SK-N-SH (cell line): ENCODE results near the gene STK32C. TPM values are rescaled to one million over a fixed set of nuclear protein-coding genes. Genes with fewer than 3 reads are reported as not detected.
A peak's percentile ranks its signal among the peaks of the same experiment; 100 is the strongest.

Experiments
- CTCF ChIA-PET: fragments of 300-600, 350-600 bp; formaldehyde crosslinking; extraction: SDS; loops from one replicate; lab custom pipeline; 2021; lab: Yijun Ruan, JAX
- POLR2A ChIA-PET: fragments of 350-600 bp; sonication (Branson Sonifier 250); formaldehyde crosslinking; extraction: SDS; loops from one replicate; lab custom pipeline; 2020; ENCODE audit warnings: antibody characterized with exemption, inconsistent platforms; lab: Yijun Ruan, JAX
- DNase-seq: peaks from one replicate; pipeline ENCODE4 v3.0.0; 2012
- H2AFZ ChIP-seq: fragments of 200-600 bp; sonication (generic); 2 replicates; pipeline ENCODE4 v1.8.1; 2016; ENCODE audit warnings: antibody characterized with exemption, mild to moderate bottlenecking, low read depth
- H3F3A ChIP-seq: fragments of 200-600 bp; sonication (generic); replicated peaks from 2 replicates; pipeline ENCODE3; 2016; ENCODE audit warnings: antibody characterized with exemption, mild to moderate bottlenecking; ENCODE audit not compliant: insufficient read depth
- H3K27ac ChIP-seq, 2 experiments: fragments of 200-500 bp in 1 of 2; fragments of 200-600 bp in 1 of 2; sonication (Bioruptor generic) in 1 of 2; sonication (generic), shearing (Covaris generic) in 1 of 2; 2 replicates each; pipeline versions ENCODE4 v1.5.1 to v1.6.1; 2014 to 2016; ENCODE audit warnings: low read depth in 2 of 2, inconsistent platforms in 1 of 2, low read length in 1 of 2, mild to moderate bottlenecking in 1 of 2, mixed read lengths in 1 of 2
- H3K27me3 ChIP-seq: fragments of 200-600 bp; sonication (generic), shearing (Covaris generic); 2 replicates; pipeline ENCODE4 v1.6.1; 2016; ENCODE audit warnings: mixed run types; ENCODE audit not compliant: insufficient read depth
- H3K36me3 ChIP-seq, 2 experiments: fragments of 200-500 bp in 1 of 2; fragments of 200-600 bp in 1 of 2; sonication (Bioruptor generic) in 1 of 2; sonication (generic) in 1 of 2; replicated peaks in 1 of 2; 2 replicates each; pipeline versions ENCODE3 to v1.5.1; 2014 to 2016; ENCODE audit warnings: low read length in 1 of 2, mild to moderate bottlenecking in 1 of 2; ENCODE audit not compliant: insufficient read depth in 2 of 2, control insufficient read depth in 1 of 2
- H3K4me1 ChIP-seq, 2 experiments: fragments of 200-500 bp in 1 of 2; fragments of 200-600 bp in 1 of 2; sonication (Bioruptor generic) in 1 of 2; sonication (generic), shearing (Covaris generic) in 1 of 2; 2 replicates each; pipeline versions ENCODE4 v1.5.1 to v1.6.1; 2014 to 2016; ENCODE audit warnings: low read depth in 1 of 2, low read length in 1 of 2, mixed run types in 1 of 2; ENCODE audit not compliant: insufficient read depth in 2 of 2, control insufficient read depth in 1 of 2
- H3K4me2 ChIP-seq: fragments of 200-600 bp; sonication (generic), shearing (Covaris generic); 2 replicates; pipeline ENCODE4 v1.6.1; 2017; ENCODE audit warnings: mixed run types
- H3K4me3 ChIP-seq, 2 experiments: fragments of 200-500 bp in 1 of 2; fragments of 200-600 bp in 1 of 2; sonication (Bioruptor generic) in 1 of 2; sonication (generic), shearing (Covaris generic) in 1 of 2; 2 replicates each; pipeline versions ENCODE4 v1.5.1 to v1.8.1; 2014 to 2016; ENCODE audit warnings: low read depth in 2 of 2, inconsistent platforms in 1 of 2, low read length in 1 of 2, mild to moderate bottlenecking in 1 of 2, mixed read lengths in 1 of 2, moderate library complexity in 1 of 2
- H3K79me2 ChIP-seq: fragments of 200-600 bp; sonication (generic); 2 replicates; pipeline ENCODE4 v1.8.1; 2017; ENCODE audit warnings: mild to moderate bottlenecking; ENCODE audit not compliant: insufficient read depth
- H3K9ac ChIP-seq: fragments of 200-600 bp; sonication (generic); 2 replicates; pipeline ENCODE4 v1.6.1; 2017; ENCODE audit warnings: mixed run types
- H3K9me2 ChIP-seq: fragments of 200-600 bp; sonication (generic); 2 replicates; pipeline ENCODE4 v1.6.1; 2017; ENCODE audit warnings: mixed run types
- H3K9me3 ChIP-seq: fragments of 200-600 bp; sonication (generic); 2 replicates; pipeline ENCODE4 v1.6.1; 2017; ENCODE audit warnings: mixed run types, mild to moderate bottlenecking, moderate library complexity
- H4K20me1 ChIP-seq: fragments of 200-600 bp; sonication (generic); 2 replicates; pipeline ENCODE4 v1.6.1; 2017; ENCODE audit warnings: mild to moderate bottlenecking, mixed run types; ENCODE audit not compliant: insufficient read depth
- CHD2 ChIP-seq: fragments of 150-350 bp; IDR thresholded peaks from 2 replicates; pipeline ENCODE4 v1.6.1; 2018; ENCODE audit warnings: low read length; ENCODE audit not compliant: partially characterized antibody
- EZH2phosphoT487 ChIP-seq: fragments of 200-600 bp; sonication (generic); IDR thresholded peaks from 2 replicates; pipeline ENCODE4 v1.6.1; 2017; ENCODE audit warnings: low read depth, mixed run types, mild to moderate bottlenecking, antibody characterized with exemption, moderate library complexity, borderline replicate concordance
- FOXM1 ChIP-seq: IDR thresholded peaks from 2 replicates; pipeline ENCODE4 v1.4.0; 2012; ENCODE audit warnings: low read depth, mild to moderate bottlenecking
- GABPA ChIP-seq: IDR thresholded peaks from 2 replicates; pipeline ENCODE4 v1.4.0; 2012; ENCODE audit warnings: low read depth, mild to moderate bottlenecking
- RFX5 ChIP-seq: IDR thresholded peaks from 2 replicates; pipeline ENCODE4 v1.6.1; 2012; ENCODE audit warnings: mild to moderate bottlenecking, improper control_type of control experiment, low read length
- SMC3 ChIP-seq: IDR thresholded peaks from 2 replicates; pipeline ENCODE4 v1.6.1; 2012; ENCODE audit warnings: low read depth, low read length, improper control_type of control experiment
- TAF1 ChIP-seq: IDR thresholded peaks from 2 replicates; pipeline ENCODE4 v1.6.1; 2012; ENCODE audit warnings: low read depth, mild to moderate bottlenecking, low read length, moderate library complexity, borderline replicate concordance
- TCF12 ChIP-seq: IDR thresholded peaks from 2 replicates; pipeline ENCODE4 v1.4.0; 2012
- TEAD4 ChIP-seq: IDR thresholded peaks from 2 replicates; pipeline ENCODE4 v1.4.0; 2012; ENCODE audit warnings: mild to moderate bottlenecking, borderline replicate concordance; ENCODE audit not compliant: insufficient read depth
- USF2 ChIP-seq: fragments of 150-350 bp; IDR thresholded peaks from 2 replicates; pipeline ENCODE4 v1.6.1; 2017; ENCODE audit warnings: antibody characterized with exemption, low read length, low read depth, borderline replicate concordance
- YY1 ChIP-seq: IDR thresholded peaks from 2 replicates; pipeline ENCODE4 v1.4.0; 2012; ENCODE audit warnings: low read depth, mild to moderate bottlenecking
- WGBS: methylation state at CpG from one replicate; pipeline ENCODE4 v1.1.6; 2017; ENCODE audit warnings: low lambda C conversion rate; 5-methylcytosine and 5-hydroxymethylcytosine counted together
- polyA plus RNA-seq, 3 experiments: library from polyadenylated mRNA; depleted of rRNA; stranded (reverse); fragments of >200 nt; gene quantifications; 2 replicates each; pipeline ENCODE4 v1.2.3, GENCODE V29; 2012

STK32C gene
- polyA plus RNA-seq, 1 of the 3 experiments (the other 2 are of a cell fraction): 27.8 TPM

DNA sequence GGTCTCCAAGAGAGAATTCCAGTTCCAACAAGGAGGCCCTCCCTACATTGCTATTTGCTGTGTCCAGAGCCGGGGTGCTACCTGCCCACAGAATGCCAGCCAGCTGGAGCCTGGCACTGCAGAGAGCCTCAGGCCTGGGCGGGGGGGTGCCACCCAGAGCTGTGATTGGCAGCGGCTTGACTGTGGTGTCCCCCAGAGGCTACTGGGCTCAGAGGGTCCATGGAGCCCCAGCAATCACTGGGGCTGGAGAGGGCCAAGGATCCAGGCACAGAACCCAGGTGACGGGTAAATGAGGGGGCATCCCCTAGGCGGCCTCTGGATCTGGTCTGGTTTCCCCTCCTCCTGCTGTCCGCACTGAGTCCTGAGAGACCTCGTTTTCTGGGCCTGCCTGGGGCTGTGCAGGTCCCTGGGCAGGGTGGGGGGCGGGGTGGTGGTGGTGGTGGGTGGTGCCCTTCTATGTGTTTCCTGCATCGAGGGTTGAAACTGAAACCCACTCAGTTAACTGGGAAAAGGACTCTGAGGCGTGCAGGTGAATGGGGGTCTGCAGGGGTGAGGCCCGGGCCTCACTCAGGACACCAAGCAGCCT lies 108.4 kb downstream of the STK32C start:
- no peak overlapping the region for H3K4me2 ChIP-seq
- no peak overlapping the region; a peak in 1 of 4 replicates for H3K27ac ChIP-seq
- peak; percentile 42 for DNase-seq
- H3K9me2 ChIP-seq: no peaks in the 10 kb centered on the region
- H3F3A ChIP-seq: no peaks in the 10 kb centered on the region
- no peaks in the 10 kb centered on the region for H3K4me1 ChIP-seq
- TF ChIP-seq SMC3 (no peak), TCF12 (no peak), GABPA (no peak), RFX5 (no peak), TAF1 (no peak), EZH2phosphoT487 (no peak), USF2 (no peak), FOXM1 (no peak), CHD2 (no peak)
- no peak overlapping the region for H3K4me3 ChIP-seq
- POLR2A ChIA-PET: no interaction called here
- H3K9me3 ChIP-seq: no peaks in the 10 kb centered on the region
- no peak overlapping the region for H2AFZ ChIP-seq
- WGBS: 100% methylated on average over 5 of the region's 11 CpGs
- H4K20me1 ChIP-seq: no peaks in the 10 kb centered on the region
- CTCF ChIA-PET: interaction anchor here (1.0 kb wide), 1 partner anchor 34 kb away, joined by 3 read pairs; no protein-coding TSS in a partner anchor
- H3K27me3 ChIP-seq: no peaks in the 10 kb centered on the region
- no peaks in the 10 kb centered on the region for H3K79me2 ChIP-seq
- H3K36me3 ChIP-seq: peaks cover 0 to 29% of the 10 kb centered on the region in 2 experiments
- no peak overlapping the region for H3K9ac ChIP-seq

DNA sequence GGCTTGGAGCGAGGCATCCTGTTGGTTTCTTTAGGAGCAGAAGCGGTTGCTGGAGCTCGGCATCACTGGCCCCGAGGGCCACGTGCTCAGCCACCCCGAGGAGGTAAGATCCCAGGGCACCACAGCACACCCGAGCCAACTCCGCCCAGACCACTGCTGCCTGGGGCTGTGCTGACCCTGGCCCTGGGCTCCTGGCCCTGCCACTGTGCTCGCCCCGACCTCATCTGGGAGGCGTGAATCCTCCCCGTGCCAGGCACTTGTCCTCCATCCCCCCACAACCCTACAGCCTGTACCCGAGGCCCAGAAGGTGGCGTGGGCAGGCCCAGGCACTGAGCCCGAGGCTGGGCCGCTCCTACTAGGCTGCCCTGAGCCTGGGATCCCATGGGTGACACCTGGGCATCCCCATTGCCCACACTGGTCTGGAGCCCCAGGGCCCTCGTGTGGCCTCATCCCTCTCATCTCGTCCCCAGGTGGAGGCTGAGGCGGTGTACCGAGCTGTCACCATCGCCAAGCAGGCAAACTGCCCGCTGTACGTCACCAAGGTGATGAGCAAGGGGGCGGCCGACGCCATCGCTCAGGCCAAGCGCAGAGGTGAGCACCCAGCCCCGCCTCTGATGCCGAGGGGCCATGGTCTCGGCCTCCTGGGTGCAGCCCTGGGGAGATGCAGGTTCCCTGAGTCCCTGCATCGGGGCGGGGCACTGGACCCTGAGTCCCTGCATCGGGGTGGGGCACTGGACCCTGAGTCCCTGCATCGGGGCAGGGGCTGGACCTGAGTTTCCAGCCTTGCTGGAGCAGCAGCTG lies 109.2 kb downstream of the STK32C start:
- CTCF ChIA-PET: interaction anchor here (1.0 kb wide), 1 partner anchor 35 kb away, joined by 3 read pairs; no protein-coding TSS in a partner anchor

More for the DNA sequence above, 109.2 kb downstream of the STK32C start:
- Histone ChIP-seq H4K20me1 (0 out of 2 replicates have a peak, but pooled peaks cover 7% of the 10 kb centered on the region), H3K27ac (no peak overlapping the region), H3K9me2 (no peaks in the 10 kb centered on the region), H3K36me3 (peaks cover 0 to 34% of the 10 kb centered on the region in 2 experiments), H3K9ac (no peak overlapping the region), H2AFZ (no peak overlapping the region), H3K79me2 (no peaks in the 10 kb centered on the region), H3K4me2 (no peak overlapping the region), H3K4me1 (no peaks in the 10 kb centered on the region), H3K27me3 (no peaks in the 10 kb centered on the region), H3F3A (no peaks in the 10 kb centered on the region), H3K4me3 (no peak overlapping the region), H3K9me3 (no peaks in the 10 kb centered on the region)
- no peak for DNase-seq
- POLR2A ChIA-PET: no interaction called here
- TF ChIP-seq TEAD4: no peak
- TF ChIP-seq YY1: no peak
- 100% methylated on average over 2 of the region's 35 CpGs for WGBS
